Hepatocyte (in vitro differentiated cells): ENCODE measurements around the gene B3GNT7. TPM values are rescaled to one million over a fixed set of nuclear protein-coding genes. Genes with fewer than 3 reads are reported as not detected.
"Not testable (repeated sequence)": the region's sequence is repeated elsewhere in the genome, so short reads cannot be mapped to it uniquely, and the experiment has no call there.

Experiments
- DNase-seq: peaks from one replicate; pipeline ENCODE4 v3.0.0-alpha.2; 2016; ENCODE audit warnings: low spot score
- H2AFZ ChIP-seq: fragments of 200-600 bp; sonication (generic); 2 replicates; pipeline ENCODE4 v1.6.0; 2016; ENCODE audit warnings: antibody characterized with exemption, mild to moderate bottlenecking
- H3K27ac ChIP-seq: fragments of 200-600 bp; sonication (generic); 2 replicates; pipeline ENCODE4 v1.5.1; 2016; ENCODE audit warnings: mild to moderate bottlenecking
- H3K27me3 ChIP-seq: fragments of 200-600 bp; sonication (generic); 2 replicates; pipeline ENCODE4 v1.6.1; 2016
- H3K36me3 ChIP-seq: fragments of 200-600 bp; sonication (generic); replicated peaks from 2 replicates; pipeline ENCODE4 v1.5.1; 2016; ENCODE audit warnings: low read depth; ENCODE audit not compliant: insufficient read depth
- H3K4me1 ChIP-seq: fragments of 200-600 bp; sonication (generic); 2 replicates; pipeline ENCODE4 v1.5.1; 2016; ENCODE audit warnings: mild to moderate bottlenecking, moderate library complexity; ENCODE audit not compliant: insufficient read depth
- H3K4me2 ChIP-seq: fragments of 200-600 bp; sonication (generic); 2 replicates; pipeline ENCODE4 v1.6.0; 2016
- H3K4me3 ChIP-seq: fragments of 200-600 bp; sonication (generic); 2 replicates; pipeline ENCODE4 v1.5.1; 2016; ENCODE audit warnings: mild to moderate bottlenecking
- H3K79me2 ChIP-seq: fragments of 200-600 bp; sonication (generic); 2 replicates; pipeline ENCODE4 v1.6.0; 2017; ENCODE audit warnings: mild to moderate bottlenecking
- H3K9me2 ChIP-seq: fragments of 200-600 bp; sonication (generic); replicated peaks from 2 replicates; pipeline ENCODE4 v1.6.0; 2017; ENCODE audit warnings: mild to moderate bottlenecking; ENCODE audit not compliant: insufficient read depth
- H3K9me3 ChIP-seq: fragments of 200-600 bp; sonication (generic); 2 replicates; pipeline ENCODE4 v1.5.1; 2016; ENCODE audit warnings: low read depth, mild to moderate bottlenecking
- H4K20me1 ChIP-seq: fragments of 200-600 bp; sonication (generic); 2 replicates; pipeline ENCODE4 v1.6.0; 2016; ENCODE audit warnings: mild to moderate bottlenecking; ENCODE audit not compliant: insufficient read depth, poor library complexity, severe bottlenecking
- EZH2 ChIP-seq: fragments of 200-600 bp; sonication (generic); IDR thresholded peaks from 2 replicates; pipeline ENCODE4 v1.6.1; 2016; ENCODE audit warnings: antibody characterized with exemption, mild to moderate bottlenecking, borderline replicate concordance
- EZH2phosphoT487 ChIP-seq: fragments of 200-600 bp; sonication (generic); IDR thresholded peaks from one replicate; pipeline ENCODE4 v1.6.1; 2018; ENCODE audit warnings: antibody characterized with exemption, mild to moderate bottlenecking, low read depth, moderate library complexity; ENCODE audit not compliant: unreplicated experiment, severe bottlenecking
- WGBS: methylation state at CpG from one replicate; pipeline ENCODE4 v1.1.6; 2016; ENCODE audit warnings: low lambda C conversion rate; ENCODE audit errors: missing lambda C conversion rate; 5-methylcytosine and 5-hydroxymethylcytosine counted together
- polyA plus RNA-seq: library from polyadenylated mRNA; unstranded; fragments of >200 nt; fragmentation: Nextera tagmentation; extraction: Ambion mirVana; gene quantifications from 2 replicates; pipeline ENCODE4 v1.2.1, GENCODE V29; 2016
- total RNA-seq: library from RNA; depleted of rRNA; stranded (reverse); fragments of >200 nt; gene quantifications from 2 replicates; pipeline ENCODE4 v1.2.3, GENCODE V29; 2014
- TF ChIP-seq, protein P1 (sequence below): fragments of 200-600 bp; sonication (generic); IDR thresholded peaks from 2 replicates; pipeline ENCODE4 v1.5.1; 2016; ENCODE audit warnings: antibody characterized with exemption, mild to moderate bottlenecking; ENCODE audit not compliant: poor library complexity

The B3GNT7 gene
- total and polyA plus RNA-seq, 2 experiments from 2014 or later = 4.3 to 6.2 TPM

DNA sequence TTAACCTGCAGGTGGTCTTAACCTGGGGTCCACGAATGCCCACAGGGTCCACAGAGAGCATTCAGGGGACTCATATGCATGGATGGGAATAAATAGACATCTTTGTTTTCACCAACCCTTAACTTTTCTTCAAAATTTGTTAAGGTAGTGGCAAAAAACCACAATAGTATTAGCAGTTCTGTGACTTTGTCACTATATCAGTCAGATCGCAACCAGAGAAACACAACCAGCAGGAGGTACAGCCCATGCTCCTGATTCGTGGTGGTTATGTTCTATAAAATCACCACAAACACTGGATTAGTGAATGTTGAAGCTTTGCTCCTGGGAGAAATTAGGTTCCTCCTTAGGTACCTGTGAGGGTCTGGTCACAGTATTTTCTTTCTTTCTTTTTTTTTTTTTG lies 31.6 kb downstream of the B3GNT7 start:
- Histone ChIP-seq H3K27ac (no peak overlapping the region), H3K79me2 (no peaks in the 10 kb centered on the region), H3K4me1 (no peaks in the 10 kb centered on the region), H3K9me2 (no peaks in the 10 kb centered on the region), H3K36me3 (no peaks in the 10 kb centered on the region), H3K9me3 (no peaks in the 10 kb centered on the region), H3K4me3 (no peak overlapping the region), H4K20me1 (no peaks in the 10 kb centered on the region), H2AFZ (no peak overlapping the region), H3K27me3 (no peaks in the 10 kb centered on the region), H3K4me2 (no peak overlapping the region)
- DNase-seq = no peak
- WGBS = 90% methylated on average over 3 of the region's 3 CpGs
- no peak for TF ChIP-seq EZH2
- TF ChIP-seq, protein P1, sequence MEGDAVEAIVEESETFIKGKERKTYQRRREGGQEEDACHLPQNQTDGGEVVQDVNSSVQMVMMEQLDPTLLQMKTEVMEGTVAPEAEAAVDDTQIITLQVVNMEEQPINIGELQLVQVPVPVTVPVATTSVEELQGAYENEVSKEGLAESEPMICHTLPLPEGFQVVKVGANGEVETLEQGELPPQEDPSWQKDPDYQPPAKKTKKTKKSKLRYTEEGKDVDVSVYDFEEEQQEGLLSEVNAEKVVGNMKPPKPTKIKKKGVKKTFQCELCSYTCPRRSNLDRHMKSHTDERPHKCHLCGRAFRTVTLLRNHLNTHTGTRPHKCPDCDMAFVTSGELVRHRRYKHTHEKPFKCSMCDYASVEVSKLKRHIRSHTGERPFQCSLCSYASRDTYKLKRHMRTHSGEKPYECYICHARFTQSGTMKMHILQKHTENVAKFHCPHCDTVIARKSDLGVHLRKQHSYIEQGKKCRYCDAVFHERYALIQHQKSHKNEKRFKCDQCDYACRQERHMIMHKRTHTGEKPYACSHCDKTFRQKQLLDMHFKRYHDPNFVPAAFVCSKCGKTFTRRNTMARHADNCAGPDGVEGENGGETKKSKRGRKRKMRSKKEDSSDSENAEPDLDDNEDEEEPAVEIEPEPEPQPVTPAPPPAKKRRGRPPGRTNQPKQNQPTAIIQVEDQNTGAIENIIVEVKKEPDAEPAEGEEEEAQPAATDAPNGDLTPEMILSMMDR = no peak
- TF ChIP-seq EZH2phosphoT487 = no peak

DNA sequence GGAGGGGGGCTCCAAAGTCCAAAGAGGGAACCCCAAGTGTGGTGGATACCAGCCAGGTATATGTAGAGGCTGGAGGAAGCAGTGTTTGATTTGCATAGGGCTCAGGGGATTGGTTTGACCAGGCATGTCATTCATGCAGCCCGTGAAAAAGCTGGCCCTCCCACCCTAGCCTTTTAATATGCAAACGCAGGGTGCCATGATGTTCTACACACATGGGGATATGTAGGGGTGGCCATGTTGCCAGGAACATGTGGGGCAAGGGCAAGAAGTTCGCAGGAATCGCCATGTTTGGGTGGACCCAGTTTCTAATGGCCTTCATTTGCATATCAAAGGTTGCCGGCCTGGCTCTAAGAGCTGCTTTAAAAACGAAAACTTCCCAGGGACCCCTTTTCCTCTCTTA lies 33.6 kb downstream of the B3GNT7 start:
- Histone ChIP-seq H3K79me2 (no peaks in the 10 kb centered on the region), H3K4me3 (no peak overlapping the region)
- TF ChIP-seq EZH2 (no peak), EZH2phosphoT487 (no peak)

DNA sequence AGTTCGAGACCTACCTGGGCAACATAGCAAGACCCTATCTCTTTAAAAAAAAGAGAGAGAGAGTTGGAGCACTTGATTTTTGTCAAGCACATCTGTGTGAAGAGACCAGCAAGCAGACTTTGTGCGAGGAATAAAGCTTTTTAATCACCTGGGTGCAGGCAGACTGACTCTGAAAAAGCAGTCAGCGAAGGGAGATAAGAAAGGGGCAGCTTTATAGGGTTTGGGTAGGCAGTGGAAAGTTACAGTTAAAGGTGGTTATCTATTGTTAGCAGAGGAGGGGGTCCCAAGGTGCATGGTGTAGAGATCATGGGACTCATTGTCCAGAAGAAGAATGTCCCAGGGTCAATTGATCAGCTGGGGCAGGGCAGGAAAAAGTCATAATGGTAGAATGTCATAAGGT lies 34.4 kb downstream of the B3GNT7 start:
- WGBS = 70% methylated on average over 3 of the region's 3 CpGs
- no peak for DNase-seq
- TF ChIP-seq, protein P1 = no peak
- no peak for TF ChIP-seq EZH2
- no peak for TF ChIP-seq EZH2phosphoT487
- H3K9me2 ChIP-seq = no peaks in the 10 kb centered on the region
- no peaks in the 10 kb centered on the region for H3K79me2 ChIP-seq
- no peaks in the 10 kb centered on the region for H3K27me3 ChIP-seq
- no peak overlapping the region for H2AFZ ChIP-seq
- H3K4me2 ChIP-seq = no peak overlapping the region
- H3K27ac ChIP-seq = no peak overlapping the region
- H3K9me3 ChIP-seq = no peaks in the 10 kb centered on the region
- H3K36me3 ChIP-seq = no peaks in the 10 kb centered on the region
- no peak overlapping the region for H3K4me3 ChIP-seq
- H3K4me1 ChIP-seq = no peaks in the 10 kb centered on the region
- no peaks in the 10 kb centered on the region for H4K20me1 ChIP-seq

More for the DNA sequence above, 33.6 kb downstream of the B3GNT7 start:
- Histone ChIP-seq H3K36me3 (no peaks in the 10 kb centered on the region), H3K4me2 (no peak overlapping the region), H2AFZ (no peak overlapping the region), H3K9me2 (no peaks in the 10 kb centered on the region), H3K27me3 (no peaks in the 10 kb centered on the region), H3K4me1 (no peaks in the 10 kb centered on the region), H3K9me3 (no peaks in the 10 kb centered on the region), H4K20me1 (no peaks in the 10 kb centered on the region), H3K27ac (no peak overlapping the region)
- no peak for DNase-seq
- WGBS = 80% methylated on average over 6 of the region's 6 CpGs

DNA sequence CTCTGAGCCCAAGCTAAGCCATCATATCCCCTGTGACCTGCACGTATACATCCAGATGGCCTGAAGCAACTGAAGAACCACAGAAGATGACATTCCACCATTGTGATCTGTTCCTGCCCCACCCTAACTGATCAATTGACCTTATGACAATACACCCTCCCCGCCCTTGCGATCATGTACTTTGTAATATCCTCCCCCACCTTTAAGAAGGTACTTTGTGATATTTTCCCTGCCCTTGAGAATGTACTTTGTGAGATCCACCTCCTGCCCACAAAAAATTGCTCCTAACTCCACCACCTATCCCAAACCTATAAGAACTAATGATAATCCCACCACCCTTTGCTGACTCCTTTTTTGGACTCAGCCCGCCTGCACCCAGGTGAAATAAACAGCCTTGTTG lies 34.9 kb downstream of the B3GNT7 start:
- 90% methylated on average over 4 of the region's 4 CpGs for WGBS
- DNase-seq, H3K4me1 ChIP-seq, H2AFZ ChIP-seq, H3K9me3 ChIP-seq, H3K36me3 ChIP-seq, H3K4me3 ChIP-seq, H3K79me2 ChIP-seq, H4K20me1 ChIP-seq, H3K9me2 ChIP-seq, H3K27me3 ChIP-seq, H3K27ac ChIP-seq, H3K4me2 ChIP-seq: not testable (repeated sequence)

DNA sequence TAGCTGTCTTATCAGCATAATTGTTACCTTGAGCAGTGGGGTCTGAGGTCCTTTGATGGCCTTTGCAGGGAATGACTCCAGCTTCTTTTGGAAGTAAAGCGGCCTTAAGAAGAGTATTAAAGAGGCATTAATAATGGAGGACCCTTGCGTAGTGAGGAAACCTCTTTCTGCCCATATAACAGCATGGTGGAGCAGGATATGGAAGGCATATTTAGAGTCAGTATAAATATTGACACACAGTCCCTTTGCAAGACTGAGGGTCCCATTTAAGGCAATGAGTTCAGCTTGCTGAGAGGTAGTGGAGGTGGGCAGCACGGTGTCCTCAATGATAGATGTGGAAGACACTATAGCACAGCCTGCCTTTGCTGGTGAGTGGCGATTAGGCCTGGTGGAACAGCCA lies 36.1 kb downstream of the B3GNT7 start:
- H3K9me3 ChIP-seq = no peaks in the 10 kb centered on the region
- H3K27ac ChIP-seq = no peak overlapping the region
- H3K36me3 ChIP-seq = no peaks in the 10 kb centered on the region
- H3K9me2 ChIP-seq = no peaks in the 10 kb centered on the region
- TF ChIP-seq EZH2phosphoT487 = no peak
- TF ChIP-seq EZH2 = no peak
- TF ChIP-seq, protein P1 = no peak
- no peak overlapping the region for H2AFZ ChIP-seq
- no peaks in the 10 kb centered on the region for H3K79me2 ChIP-seq
- H3K4me1 ChIP-seq = no peaks in the 10 kb centered on the region
- H3K27me3 ChIP-seq = no peaks in the 10 kb centered on the region
- DNase-seq = no peak
- 91% methylated on average over 4 of the region's 4 CpGs for WGBS
- H3K4me2 ChIP-seq = no peak overlapping the region
- H4K20me1 ChIP-seq = no peaks in the 10 kb centered on the region
- H3K4me3 ChIP-seq = no peak overlapping the region
